ENCODE data around the gene TMED10. TPM values are rescaled to one million over a fixed set of nuclear protein-coding genes. Genes with fewer than 3 reads are reported as not detected.

TMED10 gene
- total and polyA plus RNA-seq, 2 donors (not counting 3 experiments of a cell fraction or from before 2014, with no cell fraction given), result 338 to 342 TPM

DNA sequence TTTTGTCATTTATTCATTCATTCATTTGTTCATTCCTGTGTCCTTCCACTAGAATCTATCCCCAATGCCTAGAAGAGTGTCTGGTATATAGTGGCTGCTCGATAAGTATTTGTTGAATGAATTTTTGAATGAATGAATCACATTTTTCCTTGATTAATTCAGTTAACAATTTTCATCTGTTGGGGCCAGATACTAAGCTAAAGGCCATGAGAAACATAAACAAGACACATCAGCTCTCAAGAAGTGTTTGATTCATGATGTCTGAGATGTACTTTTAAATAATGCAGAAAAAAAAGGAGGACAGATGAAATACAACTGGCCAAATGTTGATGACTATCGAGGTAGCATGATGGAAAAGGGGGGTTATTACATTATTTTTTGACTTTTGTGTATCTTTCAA is 48.1 kb upstream of the TMED10 start:
- Histone ChIP-seq H3K4me2 (ENCODE audit: insufficient read depth, low read length) (no peak overlapping the region), H3K9me1 (replicated peaks; ENCODE audit: control insufficient read depth, extremely low read depth, insufficient read depth, low read length) (no peaks in the 10 kb centered on the region), H3K27me3 (ENCODE audit: control insufficient read depth in 2 of 2, insufficient read depth in 2 of 2, low read length in 2 of 2) (no peaks in the 10 kb centered on the region), H3K36me3 (ENCODE audit: control insufficient read depth in 2 of 2, extremely low read depth in 1 of 2, insufficient read depth in 2 of 2, low read length in 2 of 2) (no peaks in the 10 kb centered on the region), H3K27ac (ENCODE audit: insufficient read depth, low read depth, low read length) (no peak overlapping the region), H3K4me1 (ENCODE audit: control insufficient read depth, extremely low read depth, insufficient read depth, low read length) (peaks cover 13% of the 10 kb centered on the region), H4K20me1 (replicated peaks; ENCODE audit: control insufficient read depth, extremely low read depth, insufficient read depth, low read length) (no peaks in the 10 kb centered on the region), H3K9ac (replicated peaks; ENCODE audit: extremely low read depth, insufficient read depth, low read length) (no peak overlapping the region), H2AFZ (ENCODE audit: low read depth, low read length) (no peak overlapping the region), H3K9me3 (replicated peaks; ENCODE audit: control insufficient read depth, insufficient read depth, low read length) (no peaks in the 10 kb centered on the region), H3K79me2 (ENCODE audit: control insufficient read depth, insufficient read depth, low read length) (no peaks in the 10 kb centered on the region), H3K4me3 (replicated peaks in 1 of 3; ENCODE audit: insufficient read depth in 1 of 3, low read depth in 1 of 3, low read length in 3 of 3) (no peak overlapping the region)
- FAIRE-seq, result no peak
- POLR2A ChIA-PET, result no interaction called here
- no peak for DNase-seq (ENCODE audit: low read depth, low spot score)
- TF ChIP-seq FOS (IDR thresholded peaks at IDR 0.05; ENCODE audit: borderline replicate concordance, insufficient read depth, low read length), result no peak
- no peak for TF ChIP-seq POLR2A (IDR thresholded peaks at IDR 0.05; ENCODE audit: low read depth, low read length)
- TF ChIP-seq JUN (IDR thresholded peaks at IDR 0.05; ENCODE audit: borderline replicate concordance, insufficient read depth, insufficient read length, low read depth), result no peak
- intact Hi-C loops (cut with micrococcal nuclease), result no loop called here
- dilution Hi-C loops (cut with MboI; ENCODE audit: extremely low pct_ligation_motif_present, low sequenced_read_pairs), result no loop called here
- no TSS peak for BruUV-seq (replicated peaks)
- CTCF ChIA-PET, result no interaction called here

DNA sequence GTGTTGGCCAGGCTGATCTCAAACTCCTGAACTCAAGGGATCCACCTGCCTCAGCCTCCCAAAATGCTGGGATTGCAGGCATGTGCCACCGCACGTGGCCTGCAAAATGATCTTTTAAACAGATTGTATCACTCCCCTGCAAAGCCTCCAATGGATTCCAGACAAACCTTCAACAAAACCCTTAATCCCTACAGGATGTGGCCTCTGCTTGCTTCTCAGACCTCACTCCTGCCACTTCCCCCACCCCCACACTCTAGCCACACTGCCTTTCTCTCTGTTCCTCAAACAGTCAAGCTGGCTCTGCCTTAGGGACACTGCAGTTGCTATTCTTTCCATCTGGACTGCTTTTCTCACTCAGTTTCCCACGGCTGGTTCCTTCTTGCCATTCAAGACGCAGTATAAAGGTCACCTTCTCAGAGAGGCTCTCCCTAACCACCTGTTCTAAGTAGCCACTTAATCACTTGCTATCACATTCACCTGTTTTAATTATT is 47.3 kb upstream of the TMED10 start:
- CTCF ChIA-PET, result interaction anchor here (1.8 kb wide), 1 partner anchor 35 kb away, joined by 7 read pairs; no protein-coding TSS in a partner anchor
- H3K36me3 ChIP-seq (ENCODE audit: control insufficient read depth in 2 of 2, extremely low read depth in 1 of 2, insufficient read depth in 2 of 2, low read length in 2 of 2), result no peaks in the 10 kb centered on the region
- TF ChIP-seq JUN (IDR thresholded peaks at IDR 0.05; ENCODE audit: borderline replicate concordance, insufficient read depth, insufficient read length, low read depth) (no peak), EZH2 (IDR thresholded peaks at IDR 0.05; ENCODE audit: borderline replicate concordance, low read depth, low read length, severe bottlenecking) (no peak), GATA2 (IDR thresholded peaks at IDR 0.05; ENCODE audit: insufficient read depth, insufficient read length, low read depth, low read length) (no peak), POLR2AphosphoS5 (IDR thresholded peaks at IDR 0.05; ENCODE audit: insufficient read depth, low read depth, low read length) (no peak), FOS (IDR thresholded peaks at IDR 0.05; ENCODE audit: borderline replicate concordance, insufficient read depth, low read length) (no peak), POLR2A (IDR thresholded peaks at IDR 0.05; ENCODE audit: low read depth, low read length) (no peak), MYC (IDR thresholded peaks at IDR 0.05; ENCODE audit: low read depth, low read length) (no peak)
- TF ChIP-seq, protein P1, sequence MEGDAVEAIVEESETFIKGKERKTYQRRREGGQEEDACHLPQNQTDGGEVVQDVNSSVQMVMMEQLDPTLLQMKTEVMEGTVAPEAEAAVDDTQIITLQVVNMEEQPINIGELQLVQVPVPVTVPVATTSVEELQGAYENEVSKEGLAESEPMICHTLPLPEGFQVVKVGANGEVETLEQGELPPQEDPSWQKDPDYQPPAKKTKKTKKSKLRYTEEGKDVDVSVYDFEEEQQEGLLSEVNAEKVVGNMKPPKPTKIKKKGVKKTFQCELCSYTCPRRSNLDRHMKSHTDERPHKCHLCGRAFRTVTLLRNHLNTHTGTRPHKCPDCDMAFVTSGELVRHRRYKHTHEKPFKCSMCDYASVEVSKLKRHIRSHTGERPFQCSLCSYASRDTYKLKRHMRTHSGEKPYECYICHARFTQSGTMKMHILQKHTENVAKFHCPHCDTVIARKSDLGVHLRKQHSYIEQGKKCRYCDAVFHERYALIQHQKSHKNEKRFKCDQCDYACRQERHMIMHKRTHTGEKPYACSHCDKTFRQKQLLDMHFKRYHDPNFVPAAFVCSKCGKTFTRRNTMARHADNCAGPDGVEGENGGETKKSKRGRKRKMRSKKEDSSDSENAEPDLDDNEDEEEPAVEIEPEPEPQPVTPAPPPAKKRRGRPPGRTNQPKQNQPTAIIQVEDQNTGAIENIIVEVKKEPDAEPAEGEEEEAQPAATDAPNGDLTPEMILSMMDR (IDR thresholded peaks at IDR 0.05; ENCODE audit: extremely low read depth in 1 of 2, insufficient read depth in 1 of 2, low read depth in 1 of 2, low read length in 2 of 2), result no peak
- TF ChIP-seq, protein P2, sequence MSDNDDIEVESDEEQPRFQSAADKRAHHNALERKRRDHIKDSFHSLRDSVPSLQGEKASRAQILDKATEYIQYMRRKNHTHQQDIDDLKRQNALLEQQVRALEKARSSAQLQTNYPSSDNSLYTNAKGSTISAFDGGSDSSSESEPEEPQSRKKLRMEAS (IDR thresholded peaks at IDR 0.05; ENCODE audit: insufficient read depth, insufficient read length), result no peak
- H3K4me1 ChIP-seq (ENCODE audit: control insufficient read depth, extremely low read depth, insufficient read depth, low read length), result peaks cover 13% of the 10 kb centered on the region
- no peaks in the 10 kb centered on the region for H3K9me1 ChIP-seq (replicated peaks; ENCODE audit: control insufficient read depth, extremely low read depth, insufficient read depth, low read length)
- H3K4me2 ChIP-seq (ENCODE audit: insufficient read depth, low read length), result no peak overlapping the region
- no peaks in the 10 kb centered on the region for H3K27me3 ChIP-seq (ENCODE audit: control insufficient read depth in 2 of 2, insufficient read depth in 2 of 2, low read length in 2 of 2)
- intact Hi-C loops (cut with micrococcal nuclease) (loop anchor here (2.0 kb wide), 2 partner anchors 19 to 47 kb away; partner anchors contain the start of gene TMED10), dilution Hi-C loops (cut with MboI; ENCODE audit: extremely low pct_ligation_motif_present, low sequenced_read_pairs) (no loop called here)
- H3K4me3 ChIP-seq (replicated peaks in 1 of 3; ENCODE audit: insufficient read depth in 1 of 3, low read depth in 1 of 3, low read length in 3 of 3), result no peak overlapping the region
- FAIRE-seq (no peak), DNase-seq (ENCODE audit: low read depth, low spot score) (no peak)
- H3K9me3 ChIP-seq (replicated peaks; ENCODE audit: control insufficient read depth, insufficient read depth, low read length), result no peaks in the 10 kb centered on the region
- no peaks in the 10 kb centered on the region for H4K20me1 ChIP-seq (replicated peaks; ENCODE audit: control insufficient read depth, extremely low read depth, insufficient read depth, low read length)
- H3K9ac ChIP-seq (replicated peaks; ENCODE audit: extremely low read depth, insufficient read depth, low read length), result no peak overlapping the region
- H3K27ac ChIP-seq (ENCODE audit: insufficient read depth, low read depth, low read length), result no peak overlapping the region
- BruUV-seq (replicated peaks), result no TSS peak
- no peaks in the 10 kb centered on the region for H3K79me2 ChIP-seq (ENCODE audit: control insufficient read depth, insufficient read depth, low read length)
- POLR2A ChIA-PET, result no interaction called here
- peak overlapping the region; percentile 10 for H2AFZ ChIP-seq (ENCODE audit: low read depth, low read length)
